HG02623 (cell line): Measurements from ENCODE around the gene JPH3.
"Not testable (repeated sequence)": the region's sequence is repeated elsewhere in the genome, so short reads cannot be mapped to it uniquely, and the experiment has no call there.

Experiments
- ATAC-seq: cut with Tn5 transposase; IDR thresholded peaks from one replicate; pipeline ENCODE4 v1.9.1; 2021; ENCODE audit warnings: moderate library complexity; ENCODE audit not compliant: unreplicated experiment

JPH3 gene

GRCh38 chr16:87678618-87679017 lies 76.3 kb downstream of the JPH3 start:
- ATAC-seq, result no peak

- no peak for ATAC-seq
Measured at GRCh38 chr16:87679593-87680271, 77.4 kb downstream of the JPH3 start.

- ATAC-seq, result no peak
Measured at GRCh38 chr16:87680272-87680644, 78.0 kb downstream of the JPH3 start.

GRCh38 chr16:87681051-87681602 lies 78.8 kb downstream of the JPH3 start:
- not testable (repeated sequence) for ATAC-seq

GRCh38 chr16:87681981-87682570 lies 79.8 kb downstream of the JPH3 start:
- ATAC-seq, result no peak

- ATAC-seq, result no peak
Measured at GRCh38 chr16:87682852-87683399, 80.6 kb downstream of the JPH3 start.

- ATAC-seq, result no peak
Measured at GRCh38 chr16:87684106-87684677, 81.9 kb downstream of the JPH3 start.

- ATAC-seq, result no peak
Measured at GRCh38 chr16:87684711-87685404, 82.5 kb downstream of the JPH3 start.

GRCh38 chr16:87685405-87685755 lies 83.1 kb downstream of the JPH3 start:
- no peak for ATAC-seq

GRCh38 chr16:87685766-87686165 lies 83.5 kb downstream of the JPH3 start:
- no peak for ATAC-seq

GRCh38 chr16:87686697-87687096 lies 84.4 kb downstream of the JPH3 start:
- no peak for ATAC-seq

- ATAC-seq, result no peak
Measured at GRCh38 chr16:87687126-87687910, 85.0 kb downstream of the JPH3 start.

GRCh38 chr16:87687998-87688529 lies 85.8 kb downstream of the JPH3 start:
- no peak for ATAC-seq

GRCh38 chr16:87688876-87689815 lies 86.8 kb downstream of the JPH3 start:
- no peak for ATAC-seq

- ATAC-seq, result no peak
Measured at GRCh38 chr16:87689956-87690465, 87.7 kb downstream of the JPH3 start.

GRCh38 chr16:87690911-87691685 lies 88.8 kb downstream of the JPH3 start:
- no peak for ATAC-seq

- ATAC-seq, result no peak
Measured at GRCh38 chr16:87691686-87692079, 89.4 kb downstream of the JPH3 start.

GRCh38 chr16:87692176-87692575 lies 89.9 kb downstream of the JPH3 start:
- no peak for ATAC-seq
